HG03439 (cell line): ENCODE measurements around the gene DNPH1.
A peak's percentile ranks its signal among the peaks of the same experiment; 100 is the strongest.

Source experiments
- ATAC-seq: cut with Tn5 transposase; IDR thresholded peaks from one replicate; pipeline ENCODE4 v1.9.1; 2021; ENCODE audit warnings: mild to moderate bottlenecking, moderate library complexity; ENCODE audit not compliant: unreplicated experiment

The DNPH1 gene

DNA sequence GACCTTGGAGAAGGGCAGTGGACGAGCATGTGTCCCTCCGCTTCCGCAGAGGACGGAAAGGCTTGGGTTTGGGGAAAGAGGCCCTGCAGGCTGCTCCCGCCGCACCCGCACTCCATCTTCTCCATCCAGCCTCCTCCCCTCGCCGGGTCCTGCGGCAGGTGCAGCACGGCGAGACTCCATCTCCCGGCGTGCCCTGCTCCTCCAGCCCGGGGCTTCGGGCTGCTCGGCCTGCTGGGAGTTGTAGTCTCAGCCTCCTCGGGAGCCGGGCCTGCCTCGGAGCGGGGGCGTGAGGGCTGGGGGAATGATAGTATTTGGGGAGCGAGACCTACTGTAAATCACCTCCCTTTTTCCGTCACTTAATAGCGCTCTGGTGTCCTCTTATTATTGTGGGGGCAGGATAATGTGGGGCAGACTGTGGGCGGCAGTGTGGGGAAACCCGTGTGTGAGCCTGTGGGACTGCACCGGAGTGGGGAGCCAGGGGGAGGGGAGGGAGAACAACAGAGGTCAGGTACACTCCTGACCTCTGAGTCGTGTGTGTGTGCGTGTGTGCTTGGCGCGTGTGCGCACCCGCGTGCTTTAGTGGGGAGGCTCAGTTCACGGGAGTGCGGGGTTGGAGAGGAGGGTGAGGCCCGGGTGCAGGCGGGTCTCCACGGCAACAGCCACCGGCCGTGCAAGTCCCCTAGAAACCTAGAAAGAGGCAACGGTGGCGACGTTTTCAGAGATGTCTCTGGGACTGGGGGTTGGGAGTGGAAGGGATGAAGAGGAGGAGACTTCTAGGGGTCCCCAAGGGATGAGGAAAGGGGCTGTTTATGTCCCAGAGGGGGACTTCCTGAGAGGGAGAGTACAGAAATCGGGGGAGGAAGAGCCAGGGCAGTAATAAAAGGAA is 18.1 kb upstream of the DNPH1 start:
- peak; percentile 77 for ATAC-seq

DNA sequence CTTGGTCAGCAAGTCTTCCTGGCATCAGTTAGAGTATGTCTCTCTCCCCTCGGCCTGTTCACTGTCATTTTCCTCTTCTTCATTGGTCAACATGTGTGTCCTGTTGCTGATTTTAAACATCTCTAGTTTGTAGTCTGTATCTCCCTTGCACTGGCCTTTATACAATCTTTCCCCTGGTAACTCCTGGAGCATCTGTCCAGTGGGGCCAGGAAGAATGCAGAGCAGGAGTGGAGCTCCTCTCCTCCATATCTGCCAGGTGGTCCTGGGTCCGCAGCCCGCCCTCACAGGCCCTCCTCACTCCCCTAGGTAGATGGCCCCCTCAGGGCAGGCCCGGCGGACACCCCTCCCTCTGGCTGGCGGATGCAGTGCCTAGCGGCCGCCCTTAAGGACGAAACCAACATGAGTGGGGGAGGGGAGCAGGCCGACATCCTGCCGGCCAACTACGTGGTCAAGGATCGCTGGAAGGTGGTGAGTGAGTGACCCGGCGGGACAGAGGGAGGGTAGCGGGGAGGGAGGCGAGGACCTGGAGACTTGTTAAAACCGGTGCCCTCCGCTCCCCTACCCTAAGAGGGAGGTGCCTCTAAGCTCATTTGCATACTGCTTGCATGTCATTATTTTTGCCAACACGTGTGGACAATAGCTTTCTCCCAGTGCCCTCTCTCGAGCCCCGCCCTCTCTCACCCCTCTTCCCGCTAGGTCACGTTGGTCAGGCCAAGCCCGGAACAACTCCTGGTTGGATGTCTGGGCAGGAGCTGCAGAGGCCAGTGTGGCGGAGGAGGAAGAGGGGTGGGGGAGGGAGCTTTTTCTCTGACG is 17.2 kb upstream of the DNPH1 start:
- ATAC-seq: peak; percentile 35

DNA sequence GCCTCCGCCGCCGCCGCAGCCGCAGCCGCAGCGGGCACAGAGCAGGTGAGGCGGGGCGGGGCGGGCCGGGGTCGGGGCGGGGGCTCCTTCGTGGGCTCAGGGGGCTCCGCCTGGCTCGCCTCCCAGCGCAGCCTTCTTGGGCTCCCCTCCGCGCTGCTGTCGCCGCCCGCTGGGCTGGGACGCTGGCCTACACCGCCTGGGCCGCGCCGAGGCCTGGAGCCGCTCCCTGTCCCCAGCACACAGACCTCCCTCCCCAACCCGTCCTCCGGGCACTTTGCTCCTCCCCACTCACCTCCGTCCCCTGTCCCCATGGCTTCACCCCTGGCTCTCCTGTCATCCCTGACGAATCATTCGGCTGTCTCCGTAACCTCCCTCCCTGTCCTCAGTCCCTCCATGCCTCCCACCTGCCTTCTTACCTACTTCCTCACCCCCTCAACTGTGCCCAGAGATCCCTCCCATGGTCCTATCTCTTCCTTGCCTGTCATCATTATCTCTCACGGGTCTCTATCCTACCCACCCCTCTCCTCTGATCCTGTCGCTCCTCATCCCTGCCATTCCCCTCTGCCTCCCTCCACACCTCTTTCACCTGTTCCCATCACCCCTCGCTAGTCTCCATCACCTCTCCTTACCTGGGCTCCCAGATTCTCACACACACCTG is 14.5 kb upstream of the DNPH1 start:
- no peak for ATAC-seq

DNA sequence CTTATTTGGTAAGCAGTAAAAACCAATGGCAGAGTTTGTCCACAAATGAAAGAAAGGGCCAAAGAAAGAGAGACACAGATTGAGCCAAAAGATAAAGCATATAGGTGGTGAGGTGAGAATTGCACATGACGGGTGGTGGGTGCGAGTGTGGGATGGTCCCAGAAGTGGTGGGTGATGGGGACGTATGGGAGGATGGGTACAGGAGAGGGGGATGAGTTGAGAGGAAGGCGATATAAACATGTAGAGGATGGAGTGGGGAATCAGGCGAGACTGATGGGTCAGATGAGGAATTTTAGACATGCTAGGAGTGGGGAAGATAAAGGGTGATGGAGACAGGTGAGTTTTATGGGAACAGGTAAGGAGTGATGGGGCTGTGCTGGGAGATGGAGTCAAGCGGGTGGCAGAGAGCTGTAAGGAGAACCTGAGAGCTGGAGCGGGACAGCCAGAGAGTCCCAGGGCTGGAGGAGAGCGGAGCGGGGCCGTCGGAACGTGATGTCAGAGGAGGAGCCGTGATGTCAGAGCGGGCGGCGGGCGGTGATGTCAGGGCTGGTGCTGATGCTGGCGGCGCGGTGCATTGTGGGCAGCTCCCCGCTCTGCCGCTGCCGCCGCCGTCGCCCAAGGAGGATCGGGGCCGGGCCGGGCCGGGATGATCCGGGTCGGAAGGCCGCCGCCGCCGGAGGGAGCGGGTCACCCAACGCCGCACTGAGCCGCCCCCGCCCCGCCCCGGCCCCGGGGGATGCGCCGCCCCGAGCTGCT is 13.8 kb upstream of the DNPH1 start, which contains the start of gene TTBK1:
TTBK1 (plus strand) TSS at position 574 of the 756 bp plus-strand sequence. CDS start 3,180 bp downstream, outside the sequence.
- ATAC-seq: no peak

DNA sequence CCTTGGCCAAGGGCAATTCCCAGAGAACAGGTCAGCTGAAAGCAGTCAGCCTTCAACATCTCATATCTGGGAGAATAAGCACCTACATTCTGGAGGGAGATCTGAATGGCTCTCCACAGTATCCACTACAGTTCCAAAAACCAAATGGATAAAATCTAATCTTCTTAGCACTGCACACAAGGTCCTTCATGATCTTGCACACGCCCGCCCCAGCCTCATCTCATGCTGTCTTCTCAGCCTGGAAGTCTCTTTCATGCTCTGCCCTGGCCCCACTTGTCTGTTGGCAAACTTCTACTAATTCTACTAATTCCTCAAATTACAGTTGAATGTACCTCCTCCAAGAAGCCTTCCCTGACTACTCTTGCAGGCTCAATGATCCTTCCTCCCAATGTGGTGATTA is 12.2 kb upstream of the DNPH1 start:
- ATAC-seq: no peak

DNA sequence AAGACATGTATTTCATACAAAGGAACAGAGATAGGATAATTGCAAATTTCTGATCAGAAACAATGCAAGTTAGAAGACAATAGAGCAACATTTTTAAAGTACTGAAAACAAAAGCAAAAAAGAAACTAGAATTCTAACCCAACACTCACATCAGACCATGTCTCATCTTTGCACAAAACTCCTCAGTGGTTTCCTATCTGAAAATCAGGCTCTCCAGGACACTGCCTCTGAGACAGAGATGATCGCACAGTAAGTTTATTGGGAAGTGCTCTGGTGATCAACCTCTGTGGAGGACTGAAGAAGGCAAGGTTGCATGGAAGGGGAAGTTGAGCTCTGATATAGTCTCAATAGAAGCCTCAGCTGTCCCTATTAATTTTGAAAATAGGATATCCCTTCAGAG is 11.7 kb upstream of the DNPH1 start:
- no peak for ATAC-seq

DNA sequence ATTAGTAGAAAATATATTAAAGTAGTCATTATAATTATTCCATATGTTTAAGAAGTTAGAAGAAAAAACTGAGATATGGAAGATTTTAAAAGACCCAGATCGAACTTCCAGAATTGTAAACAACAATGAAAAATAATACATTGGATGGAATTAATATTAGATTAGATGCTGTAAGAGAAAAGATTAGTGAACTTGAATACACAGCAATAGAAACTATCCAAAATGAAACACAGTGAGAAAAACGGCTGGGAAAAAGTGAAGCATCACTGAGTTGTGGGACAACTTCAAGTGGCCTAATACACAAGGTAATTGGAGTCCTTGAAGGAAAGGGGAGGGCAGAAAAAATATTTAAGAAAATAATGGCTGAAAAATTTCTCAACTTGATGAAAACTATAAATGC is 9.8 kb upstream of the DNPH1 start:
- no peak for ATAC-seq

DNA sequence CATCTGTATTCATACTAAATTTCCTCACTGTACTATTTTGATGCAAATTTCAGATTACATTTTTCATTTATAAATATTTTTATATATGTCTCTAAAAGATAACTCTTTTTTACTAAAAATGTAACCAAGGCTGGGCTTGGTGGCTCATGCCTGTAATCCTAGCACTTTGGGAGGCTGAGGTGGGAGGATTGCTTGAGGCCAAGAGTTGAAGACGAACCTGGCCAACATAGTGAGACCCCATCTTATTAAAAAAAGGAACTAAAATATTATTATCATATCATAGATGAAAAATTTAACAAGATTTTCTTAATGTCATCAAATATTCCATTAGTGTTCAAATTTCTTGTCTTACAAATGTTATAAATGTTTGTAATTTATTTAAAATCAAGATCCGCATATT is 6.6 kb upstream of the DNPH1 start:
- ATAC-seq: no peak

DNA sequence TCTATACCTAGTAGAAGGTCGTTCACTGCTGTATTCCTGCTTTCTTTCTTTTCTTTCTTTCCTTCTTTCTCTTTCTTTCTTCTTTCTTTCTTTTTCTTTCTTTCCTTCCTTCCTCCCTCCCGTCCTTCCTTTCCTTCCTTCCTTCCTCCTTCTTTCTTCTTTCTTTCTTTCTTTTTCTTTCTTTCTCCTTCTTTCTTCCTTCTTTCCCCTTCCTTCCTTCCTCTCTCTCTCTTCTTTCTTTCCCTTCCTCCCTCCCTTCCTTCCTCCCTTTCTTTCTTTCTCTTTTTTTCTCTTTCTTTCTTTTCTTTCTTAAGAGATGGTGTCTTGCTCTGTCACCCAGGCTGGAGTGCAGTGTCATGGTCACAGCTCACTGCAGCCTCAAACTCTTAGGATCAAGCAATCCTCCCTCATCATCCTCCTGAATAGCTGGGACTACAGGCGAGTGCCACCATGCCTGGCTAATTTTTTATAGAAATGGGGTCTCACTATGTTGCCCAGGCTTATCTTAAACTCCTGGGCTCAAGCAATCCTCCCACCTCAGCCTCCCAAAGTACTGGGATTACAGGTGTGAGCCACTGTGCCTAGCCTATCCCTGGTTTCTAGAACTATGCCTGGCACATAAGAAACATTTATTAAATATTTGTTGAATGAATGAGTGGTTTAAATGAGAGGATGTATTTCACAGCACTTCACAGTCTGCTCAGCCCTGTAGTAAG is 2.6 kb upstream of the DNPH1 start:
- no peak for ATAC-seq

DNA sequence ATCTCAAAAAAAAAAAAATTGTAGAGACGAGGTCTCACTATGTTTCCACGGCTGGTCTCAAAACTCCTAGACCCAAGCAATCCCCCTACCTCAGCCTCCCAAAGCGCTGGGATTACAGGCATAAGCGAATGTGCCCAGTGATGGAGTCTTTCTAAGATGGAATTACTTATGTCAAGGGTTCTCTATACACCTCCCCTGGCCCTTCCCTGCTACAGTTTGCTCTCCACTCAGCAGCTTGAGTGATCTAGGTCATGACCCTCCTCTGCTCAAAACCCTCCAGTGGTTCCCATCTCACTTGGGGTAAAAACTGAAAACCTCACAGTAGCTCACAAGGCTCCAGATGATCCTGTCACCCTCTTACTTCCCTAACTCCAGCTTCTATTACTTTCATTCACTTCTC is 1.8 kb upstream of the DNPH1 start:
- ATAC-seq: no peak

DNA sequence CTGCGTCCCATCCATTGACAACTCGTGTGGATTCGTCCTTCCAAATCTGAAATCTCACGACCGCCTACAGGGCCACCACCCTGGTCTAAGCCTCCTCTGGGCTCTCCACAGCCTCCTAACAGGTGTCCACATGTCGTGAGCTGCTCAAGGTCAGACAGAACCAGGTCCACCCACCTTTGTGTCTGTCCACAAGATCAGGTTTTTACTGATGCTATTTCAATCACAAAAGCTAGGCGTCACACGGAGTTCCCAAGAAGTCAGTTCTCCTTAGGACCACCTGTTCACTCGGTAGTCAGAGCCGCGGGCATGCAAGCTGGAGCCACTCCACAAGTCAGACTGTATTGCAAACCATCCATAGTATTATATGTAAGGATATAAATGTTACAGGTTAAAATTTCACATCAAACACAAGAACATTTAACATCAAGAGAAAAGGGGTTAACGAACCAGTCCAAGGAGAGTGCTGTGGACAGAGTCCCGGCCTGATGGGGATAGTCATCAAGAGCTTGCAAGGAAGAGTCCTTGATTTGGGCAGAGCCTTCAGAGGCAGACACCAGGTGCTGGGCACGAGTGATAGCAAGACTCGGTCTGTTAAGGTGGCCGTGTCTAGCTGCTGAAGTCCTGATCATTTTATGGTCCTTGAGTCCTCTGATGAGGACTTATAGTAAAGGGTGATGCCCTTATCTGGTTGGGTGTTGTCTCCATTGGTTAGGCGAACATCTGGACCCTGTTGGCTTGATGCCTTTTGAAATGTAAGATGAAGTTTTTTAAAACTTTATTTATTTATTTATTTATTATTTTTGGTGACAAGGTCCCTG is 731 bp upstream of the DNPH1 start:
- no peak for ATAC-seq

DNA sequence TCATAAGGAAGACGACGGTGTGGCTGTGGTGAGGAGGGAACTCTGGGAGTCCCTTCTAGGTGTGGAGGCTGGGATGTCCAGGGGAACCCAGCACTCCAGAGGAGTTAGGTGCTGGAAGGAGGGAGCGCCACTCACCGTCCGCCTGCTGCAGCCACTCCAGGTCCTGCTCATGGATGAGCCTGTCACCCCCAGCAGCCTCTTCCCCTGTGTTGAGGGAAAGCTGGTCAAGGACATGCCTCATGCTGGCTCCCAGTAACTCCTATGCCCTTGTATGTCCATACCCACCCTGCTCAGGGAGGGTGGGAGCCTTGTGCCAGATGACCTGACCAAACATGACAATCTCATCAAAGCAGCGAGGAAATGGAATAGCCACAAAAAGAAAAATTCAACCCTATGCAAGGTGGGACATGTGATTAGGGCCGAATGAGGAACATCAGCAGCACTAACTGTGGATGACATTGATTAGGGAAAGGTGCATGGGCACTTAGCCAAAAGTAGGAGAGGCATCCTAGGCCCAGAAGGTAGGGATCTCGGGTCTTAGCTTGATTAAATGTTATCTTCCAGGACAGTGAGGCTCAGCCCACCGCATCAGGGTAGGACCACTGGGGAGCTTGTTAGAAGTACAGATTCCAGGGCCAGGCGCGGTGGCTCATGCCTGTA is 3.0 kb downstream of the DNPH1 start:
- ATAC-seq: no peak

DNA sequence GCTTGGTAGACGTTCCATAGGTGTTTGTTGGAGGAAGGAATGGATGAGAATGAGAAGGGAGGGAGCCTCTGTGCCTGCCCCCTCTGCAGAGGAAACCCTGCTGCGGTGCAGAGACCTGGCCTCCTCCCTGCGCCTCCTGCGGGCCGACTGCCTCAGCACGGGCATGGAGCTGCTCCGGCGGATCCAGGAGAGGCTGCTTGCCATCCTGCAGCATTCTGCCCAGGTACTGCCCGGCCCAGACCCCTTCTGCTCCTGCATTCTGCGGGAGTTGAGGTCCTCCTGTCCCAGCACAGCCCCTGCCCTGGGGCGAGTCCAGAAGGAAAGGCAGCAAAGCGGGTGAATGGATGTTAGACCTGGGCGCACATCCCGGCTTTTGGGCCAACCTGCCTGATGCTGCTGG is 6.1 kb downstream of the DNPH1 start:
- ATAC-seq: no peak

DNA sequence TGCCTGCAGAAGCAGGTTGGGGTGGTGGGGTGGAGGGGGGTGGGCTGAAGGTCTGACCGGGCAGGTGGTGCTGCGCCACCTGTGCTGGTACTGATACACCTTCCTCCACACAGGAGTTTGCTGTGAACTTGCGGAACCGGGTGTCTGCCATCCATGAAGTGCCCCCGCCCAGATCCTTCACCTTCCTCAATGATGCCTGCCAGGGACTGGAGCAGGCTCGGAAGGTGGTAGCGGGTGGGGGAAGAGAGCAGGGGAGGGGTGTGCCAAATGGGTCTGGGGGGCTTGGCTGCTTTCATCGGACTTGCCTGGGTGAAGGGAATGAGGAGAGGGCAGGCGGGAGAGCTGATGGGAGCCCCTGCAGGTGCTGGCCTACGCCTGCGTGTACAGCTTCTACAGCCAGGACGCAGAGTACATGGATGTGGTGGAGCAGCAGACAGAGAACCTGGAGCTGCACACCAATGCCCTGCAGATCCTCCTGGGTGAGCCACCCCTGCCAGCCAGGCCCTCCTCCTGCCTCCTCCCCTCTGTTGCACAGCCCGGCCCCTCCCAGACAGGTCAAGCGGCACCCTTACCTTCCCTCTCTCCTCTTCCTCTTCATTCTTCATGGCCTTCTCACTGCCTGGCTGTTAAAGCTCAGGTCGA is 6.7 kb downstream of the DNPH1 start:
- ATAC-seq: no peak

DNA sequence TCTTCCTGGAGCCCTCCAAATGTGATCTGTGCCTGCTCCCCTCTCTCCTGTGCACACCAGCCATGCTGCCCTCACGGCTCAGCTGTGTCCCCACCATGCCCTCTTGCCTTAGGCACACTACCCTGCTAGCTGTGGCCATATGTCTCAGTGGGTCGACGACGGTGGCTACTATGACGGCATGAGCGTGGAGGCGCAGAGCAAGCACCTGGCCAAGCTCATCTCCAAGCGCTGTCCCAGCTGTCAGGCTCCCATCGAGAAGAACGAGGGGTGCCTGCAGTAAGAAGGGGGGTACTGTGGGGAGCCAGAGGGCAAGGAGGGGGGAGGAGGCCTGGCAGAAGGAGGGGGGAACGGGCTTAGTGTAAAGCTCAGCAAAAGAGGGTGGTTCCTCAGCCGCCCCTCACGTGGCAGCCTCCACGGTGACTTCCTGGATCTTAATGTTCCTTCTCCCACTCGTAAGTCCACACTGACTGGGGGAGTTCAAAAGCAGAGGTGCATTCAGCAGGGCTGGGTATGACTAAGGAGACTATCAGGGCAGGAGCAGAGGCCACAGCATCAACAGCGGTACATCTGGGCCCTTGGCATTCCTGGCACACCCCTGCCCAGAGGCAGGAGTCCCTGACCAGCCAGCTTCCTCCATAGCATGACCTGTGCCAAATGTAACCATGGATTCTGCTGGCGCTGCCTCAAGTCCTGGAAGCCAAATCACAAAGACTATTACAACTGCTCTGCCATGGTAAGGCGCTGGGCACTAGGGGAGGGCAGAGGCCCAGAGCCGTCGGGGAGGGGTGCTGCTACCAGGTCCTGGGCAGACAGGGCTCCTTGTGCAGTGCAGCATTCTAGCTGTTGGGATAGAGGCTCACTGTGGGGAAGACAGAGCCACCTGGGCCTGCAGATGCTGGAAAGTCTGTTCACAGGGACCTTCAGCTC is 8.0 kb downstream of the DNPH1 start:
- ATAC-seq: no peak

DNA sequence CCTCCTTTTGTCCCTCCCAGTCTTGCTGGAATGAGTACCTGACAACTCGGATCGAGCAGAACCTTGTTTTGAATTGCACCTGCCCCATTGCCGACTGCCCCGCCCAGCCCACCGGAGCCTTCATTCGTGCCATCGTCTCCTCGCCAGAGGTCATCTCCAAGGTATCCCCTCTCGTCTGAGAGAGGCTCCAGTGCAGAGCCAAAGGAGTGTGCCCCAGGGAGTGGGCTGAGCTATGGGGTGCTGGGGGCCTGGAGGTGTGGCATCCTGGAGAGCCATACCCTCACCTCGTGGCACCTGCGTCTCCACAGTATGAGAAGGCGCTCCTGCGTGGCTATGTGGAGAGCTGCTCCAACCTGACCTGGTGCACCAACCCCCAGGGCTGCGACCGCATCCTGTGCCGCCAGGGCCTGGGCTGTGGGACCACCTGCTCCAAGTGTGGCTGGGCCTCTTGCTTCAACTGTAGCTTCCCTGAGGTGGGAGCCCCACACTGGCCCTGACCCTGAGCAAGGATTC is 8.8 kb downstream of the DNPH1 start:
- ATAC-seq: no peak

DNA sequence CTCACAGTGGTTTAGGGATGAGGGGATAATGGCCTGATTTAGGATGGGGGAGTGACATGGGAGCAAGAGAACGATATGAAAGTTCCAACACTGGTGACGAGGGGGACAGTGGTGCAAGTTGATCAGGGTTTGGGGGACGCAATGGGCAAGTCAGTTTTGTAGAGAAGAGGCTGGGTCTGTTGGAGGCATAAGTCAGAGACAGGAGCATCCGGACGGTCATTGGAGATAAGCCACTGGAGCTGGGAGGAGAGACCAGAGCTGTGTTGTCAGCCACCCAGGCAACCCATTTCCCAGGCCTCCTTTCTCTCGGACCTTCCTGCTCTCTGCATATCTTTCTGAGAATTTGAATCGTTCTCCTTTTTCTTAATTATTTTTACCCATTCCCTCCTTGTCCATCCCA is 9.5 kb downstream of the DNPH1 start:
- no peak for ATAC-seq
